ENCODE measurements around the gene ARHGAP10. TPM values are rescaled to one million over a fixed set of nuclear protein-coding genes. Genes with fewer than 3 reads are reported as not detected.
A peak's percentile ranks its signal among the peaks of the same experiment; 100 is the strongest.

ARHGAP10 gene
- total RNA-seq, 1 donor from 2014 or later, result 111 TPM

DNA sequence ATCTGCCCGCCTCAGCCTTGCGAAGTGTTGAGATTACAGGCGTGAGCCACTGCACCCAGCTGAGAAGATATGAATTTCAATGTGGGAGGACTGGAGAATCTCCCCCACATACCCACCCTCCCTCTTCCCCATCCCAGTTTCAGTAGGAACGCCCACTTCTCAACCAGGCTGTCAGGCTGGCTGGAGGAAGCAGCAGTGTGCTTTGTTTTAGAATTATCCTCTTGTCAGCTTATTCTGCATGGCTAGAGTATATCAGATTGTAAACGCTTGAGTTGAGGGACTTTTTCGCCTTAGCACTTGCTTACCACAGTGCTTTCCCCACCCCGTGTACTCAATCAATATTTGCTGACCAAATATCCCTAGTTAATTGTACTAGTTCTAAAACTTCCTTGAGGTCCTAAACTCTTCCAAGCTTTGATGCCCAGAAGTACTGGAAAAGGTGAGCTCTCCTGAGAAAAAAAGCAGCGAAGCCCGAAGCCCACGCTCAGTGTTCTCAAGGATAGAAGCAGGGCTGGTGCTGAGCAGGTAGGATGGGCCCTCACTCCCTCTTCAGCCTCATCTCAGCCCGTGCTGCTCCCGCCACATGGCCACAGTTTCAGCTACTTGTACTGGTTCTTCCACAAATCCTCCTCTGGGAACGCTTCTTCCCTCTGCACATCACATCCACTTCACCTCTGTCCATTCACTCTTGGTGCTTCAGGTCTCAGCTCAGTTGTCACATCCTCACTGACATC, 7.3 kb upstream of the ARHGAP10 start:
- Mint-ChIP-seq H3K27me3 (ENCODE audit: low read depth) (no peaks in the 10 kb centered on the region), H3K27ac (ENCODE audit: unreplicated experiment) (no peak overlapping the region), H3K36me3 (ENCODE audit: low read depth) (no peaks in the 10 kb centered on the region), H3K4me1 (ENCODE audit: low read depth) (peaks cover 8% of the 10 kb centered on the region), H3K9me3 (ENCODE audit: low read depth) (no peaks in the 10 kb centered on the region), H3K4me3 (ENCODE audit: unreplicated experiment) (no peak overlapping the region)
- DNase-seq (ENCODE audit: low spot score), result no peak
- TF ChIP-seq, protein P1, sequence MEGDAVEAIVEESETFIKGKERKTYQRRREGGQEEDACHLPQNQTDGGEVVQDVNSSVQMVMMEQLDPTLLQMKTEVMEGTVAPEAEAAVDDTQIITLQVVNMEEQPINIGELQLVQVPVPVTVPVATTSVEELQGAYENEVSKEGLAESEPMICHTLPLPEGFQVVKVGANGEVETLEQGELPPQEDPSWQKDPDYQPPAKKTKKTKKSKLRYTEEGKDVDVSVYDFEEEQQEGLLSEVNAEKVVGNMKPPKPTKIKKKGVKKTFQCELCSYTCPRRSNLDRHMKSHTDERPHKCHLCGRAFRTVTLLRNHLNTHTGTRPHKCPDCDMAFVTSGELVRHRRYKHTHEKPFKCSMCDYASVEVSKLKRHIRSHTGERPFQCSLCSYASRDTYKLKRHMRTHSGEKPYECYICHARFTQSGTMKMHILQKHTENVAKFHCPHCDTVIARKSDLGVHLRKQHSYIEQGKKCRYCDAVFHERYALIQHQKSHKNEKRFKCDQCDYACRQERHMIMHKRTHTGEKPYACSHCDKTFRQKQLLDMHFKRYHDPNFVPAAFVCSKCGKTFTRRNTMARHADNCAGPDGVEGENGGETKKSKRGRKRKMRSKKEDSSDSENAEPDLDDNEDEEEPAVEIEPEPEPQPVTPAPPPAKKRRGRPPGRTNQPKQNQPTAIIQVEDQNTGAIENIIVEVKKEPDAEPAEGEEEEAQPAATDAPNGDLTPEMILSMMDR (IDR thresholded peaks at IDR 0.05), result no peak

- H3K4me3 Mint-ChIP-seq (ENCODE audit: unreplicated experiment), result no peak overlapping the region
- peaks cover 10% of the 10 kb centered on the region for H3K4me1 Mint-ChIP-seq (ENCODE audit: low read depth)
- H3K27ac Mint-ChIP-seq (ENCODE audit: unreplicated experiment), result no peak overlapping the region
- H3K36me3 Mint-ChIP-seq (ENCODE audit: low read depth), result no peaks in the 10 kb centered on the region
- TF ChIP-seq, protein P1 (IDR thresholded peaks at IDR 0.05), result no peak
- H3K9me3 Mint-ChIP-seq (ENCODE audit: low read depth), result no peaks in the 10 kb centered on the region
- DNase-seq (ENCODE audit: low spot score), result no peak
- H3K27me3 Mint-ChIP-seq (ENCODE audit: low read depth), result no peaks in the 10 kb centered on the region
Measured at GRCh38 chr4:147725673-147726072, 6.2 kb upstream of the ARHGAP10 start.

- no peaks in the 10 kb centered on the region for H3K27me3 Mint-ChIP-seq (ENCODE audit: low read depth)
- H3K4me3 Mint-ChIP-seq (ENCODE audit: unreplicated experiment), result no peak overlapping the region
- no peaks in the 10 kb centered on the region for H3K9me3 Mint-ChIP-seq (ENCODE audit: low read depth)
- no peaks in the 10 kb centered on the region for H3K36me3 Mint-ChIP-seq (ENCODE audit: low read depth)
- H3K27ac Mint-ChIP-seq (ENCODE audit: unreplicated experiment), result no peak overlapping the region
- H3K4me1 Mint-ChIP-seq (ENCODE audit: low read depth), result peaks cover 15% of the 10 kb centered on the region
- TF ChIP-seq, protein P1 (IDR thresholded peaks at IDR 0.05), result no peak
- DNase-seq (ENCODE audit: low spot score), result no peak
Measured at GRCh38 chr4:147727476-147728028, 4.3 kb upstream of the ARHGAP10 start.

- H3K9me3 Mint-ChIP-seq (ENCODE audit: low read depth), result no peaks in the 10 kb centered on the region
- no peak for DNase-seq (ENCODE audit: low spot score)
- no peak overlapping the region for H3K27ac Mint-ChIP-seq (ENCODE audit: unreplicated experiment)
- peaks cover 6% of the 10 kb centered on the region for H3K36me3 Mint-ChIP-seq (ENCODE audit: low read depth)
- H3K27me3 Mint-ChIP-seq (ENCODE audit: low read depth), result no peaks in the 10 kb centered on the region
- TF ChIP-seq, protein P1 (IDR thresholded peaks at IDR 0.05), result peak; percentile 42
- peaks cover 27% of the 10 kb centered on the region for H3K4me1 Mint-ChIP-seq (ENCODE audit: low read depth)
- no peak overlapping the region for H3K4me3 Mint-ChIP-seq (ENCODE audit: unreplicated experiment)
Measured at GRCh38 chr4:147730333-147730732, 1.6 kb upstream of the ARHGAP10 start.

DNA sequence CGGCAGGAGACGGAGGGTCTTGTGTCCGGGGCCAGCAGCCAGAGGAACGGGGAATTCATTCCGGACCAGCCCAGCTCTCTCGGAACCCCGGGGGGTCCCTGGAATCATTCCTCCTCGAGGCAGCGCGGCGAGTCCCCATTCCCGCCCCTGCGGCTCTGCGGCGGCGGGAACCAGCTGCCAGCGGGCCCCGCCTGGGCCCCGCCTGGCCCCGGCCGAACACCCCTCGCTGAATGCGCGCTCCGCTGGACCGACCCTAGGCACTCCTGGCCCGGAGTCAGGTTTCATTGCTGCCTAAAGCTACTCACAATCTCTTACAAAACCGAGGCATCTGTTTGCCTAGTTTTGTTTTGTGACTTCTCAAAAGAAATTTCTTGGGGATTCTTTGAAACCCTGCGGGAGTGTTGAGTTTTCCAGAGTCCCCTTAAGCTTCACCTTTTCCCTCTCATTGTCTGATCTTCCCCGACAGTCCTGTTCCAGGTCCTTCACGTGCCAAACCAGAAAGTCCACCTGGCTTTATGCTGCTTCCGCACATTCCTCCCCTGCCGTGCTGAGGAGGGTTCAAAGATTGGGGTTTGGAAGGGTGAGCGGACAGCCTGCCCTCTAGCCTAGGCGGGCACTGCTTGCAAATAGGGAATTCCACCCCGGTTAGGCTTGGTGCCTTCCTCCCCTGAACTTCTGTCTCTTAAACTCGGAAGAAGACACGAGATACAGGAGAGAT, 789 bp downstream of the ARHGAP10 start:
- TF ChIP-seq, protein P1 (IDR thresholded peaks at IDR 0.05), result no peak
- H3K4me1 Mint-ChIP-seq (ENCODE audit: low read depth), result peaks cover 49% of the 10 kb centered on the region
- H3K36me3 Mint-ChIP-seq (ENCODE audit: low read depth), result peaks cover 6% of the 10 kb centered on the region
- no peaks in the 10 kb centered on the region for H3K9me3 Mint-ChIP-seq (ENCODE audit: low read depth)
- peak overlapping the region; percentile 94 for H3K27ac Mint-ChIP-seq (ENCODE audit: unreplicated experiment)
- H3K4me3 Mint-ChIP-seq (ENCODE audit: unreplicated experiment), result peak overlapping the region; percentile 94
- H3K27me3 Mint-ChIP-seq (ENCODE audit: low read depth), result no peaks in the 10 kb centered on the region
- DNase-seq (ENCODE audit: low spot score), result no peak

Measured in chondrocyte (in vitro differentiated cells).